ENCODE data around the gene KIF22. TPM values are rescaled to one million over a fixed set of nuclear protein-coding genes. Genes with fewer than 3 reads are reported as not detected.

Gene KIF22
- polyA plus RNA-seq, 2 of the 4 experiments (the other 2 are of a cell fraction), result 64.3 to 73.7 TPM

GRCh38 chr16:29767062-29767461 lies 23.5 kb upstream of the KIF22 start:
- no peak for FAIRE-seq

GRCh38 chr16:29769507-29769906 lies 21.0 kb upstream of the KIF22 start:
- CTCF ChIA-PET, result interaction anchor here (1.0 to 2.5 kb wide), 4 partner anchors 9 to 78 kb away, joined by 3 to 12 read pairs (median 4); no protein-coding TSS in a partner anchor
- whole genome bisulfite sequencing (ENCODE audit: missing lambda C conversion rate), result 63% methylated on average over 2 of the region's 2 CpGs

More at GRCh38 chr16:29767062-29767461, 23.5 kb upstream of the KIF22 start:
- TF ChIP-seq HOXB5 (CRISPR knock-in tag; IDR thresholded peaks at IDR 0.05) (no peak), RNF2 (IDR thresholded peaks at IDR 0.05; ENCODE audit: borderline replicate concordance, low read depth) (no peak), MAX (IDR thresholded peaks at IDR 0.05) (no peak), MAFK (IDR thresholded peaks at IDR 0.05; ENCODE audit: partially characterized antibody) (no peak), MAZ (IDR thresholded peaks at IDR 0.05; ENCODE audit: borderline replicate concordance, low read depth, low read length) (no peak), PHF8 (IDR thresholded peaks at IDR 0.05; ENCODE audit: borderline replicate concordance, low read depth) (no peak), ESRRA (IDR thresholded peaks at IDR 0.05; ENCODE audit: borderline replicate concordance, low read length) (no peak), ZNF302 (CRISPR knock-in tag; IDR thresholded peaks at IDR 0.05) (no peak), HDAC2 (IDR thresholded peaks at IDR 0.05) (no peak), EHF (CRISPR knock-in tag; IDR thresholded peaks at IDR 0.05) (no peak), POLR2A (IDR thresholded peaks at IDR 0.05; ENCODE audit: low read length) (no peak), ELK1 (IDR thresholded peaks at IDR 0.05; ENCODE audit: low read depth, low read length) (no peak), ZC3H11A (IDR thresholded peaks at IDR 0.05) (no peak), MYC (IDR thresholded peaks at IDR 0.05; ENCODE audit: borderline replicate concordance, low read length) (no peak), FOXS1 (CRISPR knock-in tag; IDR thresholded peaks at IDR 0.05) (no peak), POLR2AphosphoS2 (conservative IDR thresholded peaks at IDR 0.05; ENCODE audit: low read length) (no peak), TP53 (CRISPR knock-in tag; IDR thresholded peaks at IDR 0.05) (no peak), EHMT2 (IDR thresholded peaks at IDR 0.05; ENCODE audit: low read depth) (no peak), USF2 (IDR thresholded peaks at IDR 0.05) (no peak), JUNB (IDR thresholded peaks at IDR 0.05) (no peak)
- ChIA-PET POLR2A (interaction anchor here (0.6 kb wide), 1 partner anchor 16 kb away, joined by 4 read pairs; no protein-coding TSS in a partner anchor), CTCF (interaction anchor here (0.7 to 1.7 kb wide), 4 partner anchors 13 to 76 kb away, joined by 3 to 6 read pairs (median 4); no protein-coding TSS in a partner anchor)
- no peaks in the 10 kb centered on the region for H3K9me3 ChIP-seq
- H3K4me1 ChIP-seq, result no peaks in the 10 kb centered on the region
- no peak overlapping the region for H3K4me2 ChIP-seq
- no peak for ATAC-seq
- DNase-seq (ENCODE audit: low read depth in 1 of 2, low spot score in 1 of 2), result no peak
- 85% methylated on average over 3 of the region's 3 CpGs for WGBS (ENCODE audit: missing lambda C conversion rate)
- no peak overlapping the region for H3K4me3 ChIP-seq
- no peak overlapping the region for H3K27ac ChIP-seq

More at GRCh38 chr16:29769507-29769906, 21.0 kb upstream of the KIF22 start:
- DNase-seq (ENCODE audit: low read depth in 1 of 2, low spot score in 1 of 2), result no peak
- Histone ChIP-seq H3K4me2 (no peak overlapping the region), H3K27ac (no peak overlapping the region), H3K4me1 (no peaks in the 10 kb centered on the region), H3K4me3 (no peak overlapping the region), H3K9me3 (no peaks in the 10 kb centered on the region)
- POLR2A ChIA-PET, result no interaction called here
- no peak for FAIRE-seq
- TF ChIP-seq CEBPB (IDR thresholded peaks at IDR 0.05) (no peak), EHF (CRISPR knock-in tag; IDR thresholded peaks at IDR 0.05) (no peak), HOXB13 (CRISPR knock-in tag; IDR thresholded peaks at IDR 0.05; ENCODE audit: low read depth) (no peak), FOSL2 (IDR thresholded peaks at IDR 0.05) (no peak), FOSL2 (CRISPR knock-in tag; IDR thresholded peaks at IDR 0.05) (no peak), SMC3 (IDR thresholded peaks at IDR 0.05) (no peak), ZNF302 (CRISPR knock-in tag; IDR thresholded peaks at IDR 0.05) (no peak), HOXA7 (CRISPR knock-in tag; IDR thresholded peaks at IDR 0.05) (no peak), POLR2A (IDR thresholded peaks at IDR 0.05; ENCODE audit: low read length) (no peak), POLR2AphosphoS2 (conservative IDR thresholded peaks at IDR 0.05; ENCODE audit: low read length) (no peak), CBX2 (IDR thresholded peaks at IDR 0.05; ENCODE audit: borderline replicate concordance, low read depth) (no peak), E2F6 (IDR thresholded peaks at IDR 0.05; ENCODE audit: borderline replicate concordance, low read depth) (no peak)
- no peak for ATAC-seq
